ENCODE results near the gene SPON2. TPM values are rescaled to one million over a fixed set of nuclear protein-coding genes. Genes with fewer than 3 reads are reported as not detected.

SPON2 gene
- total RNA-seq, 1 experiment from 2014 or later: 6.6 TPM

GRCh38 chr4:1167244-1167949 is 5.0 kb downstream of the SPON2 start (continued):
- TF ChIP-seq PREB (CRISPR knock-in tag; IDR thresholded peaks at IDR 0.05; ENCODE audit: borderline replicate concordance) (no peak), ZNF425 (CRISPR knock-in tag; conservative IDR thresholded peaks at IDR 0.05) (no peak), USF1 (CRISPR knock-in tag; IDR thresholded peaks at IDR 0.05) (peak; percentile 63; the same call in 1 of the 2 replicates), ESRRA (CRISPR knock-in tag; IDR thresholded peaks at IDR 0.05; ENCODE audit: borderline replicate concordance) (no peak), HMGXB4 (CRISPR knock-in tag; IDR thresholded peaks at IDR 0.05) (peak; percentile 96), JAZF1 (CRISPR knock-in tag; IDR thresholded peaks at IDR 0.05) (no peak), ZNF232 (CRISPR knock-in tag; IDR thresholded peaks at IDR 0.05) (peak; percentile 82), SMAD4 (CRISPR knock-in tag; IDR thresholded peaks at IDR 0.05) (0 out of 2 replicates have a peak, but pooled peaks have one; percentile 29), ERG (CRISPR knock-in tag; IDR thresholded peaks at IDR 0.05) (no peak), ETV6 (CRISPR knock-in tag; IDR thresholded peaks at IDR 0.05) (peak; percentile 40; the same call in 1 of the 2 replicates), FOXJ3 (CRISPR knock-in tag; IDR thresholded peaks at IDR 0.05; ENCODE audit: borderline replicate concordance) (no peak), CREM (CRISPR knock-in tag; IDR thresholded peaks at IDR 0.05) (no peak), ZNF121 (CRISPR knock-in tag; IDR thresholded peaks at IDR 0.05) (no peak), ZNF219 (CRISPR knock-in tag; IDR thresholded peaks at IDR 0.05; ENCODE audit: borderline replicate concordance) (no peak), MYBL2 (CRISPR knock-in tag; IDR thresholded peaks at IDR 0.05) (peak; percentile 68; the same call in 1 of the 2 replicates), ELF4 (CRISPR knock-in tag; IDR thresholded peaks at IDR 0.05; ENCODE audit: low read depth) (no peak), FOXP1 (CRISPR knock-in tag; IDR thresholded peaks at IDR 0.05; ENCODE audit: borderline replicate concordance) (peak; percentile 85), ZBTB43 (CRISPR knock-in tag; IDR thresholded peaks at IDR 0.05) (peak; percentile 69), MAX (CRISPR knock-in tag; IDR thresholded peaks at IDR 0.05) (peak; percentile 92), SMAD3 (CRISPR knock-in tag; IDR thresholded peaks at IDR 0.05; ENCODE audit: borderline replicate concordance) (0 out of 2 replicates have a peak, but pooled peaks have one; percentile 60), JUN (CRISPR knock-in tag; IDR thresholded peaks at IDR 0.05) (peak; percentile 26; the same call in 1 of the 2 replicates), ZBTB21 (CRISPR knock-in tag; IDR thresholded peaks at IDR 0.05; ENCODE audit: borderline replicate concordance) (no peak; the same call in 1 of the 2 replicates), CDX4 (CRISPR knock-in tag; IDR thresholded peaks at IDR 0.05; ENCODE audit: borderline replicate concordance) (no peak), SP1 (CRISPR knock-in tag; conservative IDR thresholded peaks at IDR 0.05) (peak; percentile 74)
